DOHH2 (cell line): ENCODE measurements around the gene IGDCC3.

Experiments
- H3F3A ChIP-seq: fragments of 200-600 bp; sonication (generic), shearing (Covaris generic); 2 replicates; pipeline ENCODE4 v1.6.0; 2016; ENCODE audit warnings: antibody characterized with exemption, mild to moderate bottlenecking; ENCODE audit not compliant: control insufficient read depth, insufficient read depth
- H3K27ac ChIP-seq: fragments of 200-600 bp; sonication (generic); 2 replicates; pipeline ENCODE4 v1.5.1; 2014; ENCODE audit warnings: low read depth, mild to moderate bottlenecking, low read length, moderate library complexity
- H3K27me3 ChIP-seq: fragments of 200-600 bp; sonication (generic); 2 replicates; pipeline ENCODE4 v1.6.1; 2014; ENCODE audit warnings: mild to moderate bottlenecking, low read length, mixed read lengths; ENCODE audit not compliant: control insufficient read depth
- H3K36me3 ChIP-seq: fragments of 200-600 bp; sonication (generic); 2 replicates; pipeline ENCODE4 v1.6.1; 2014; ENCODE audit warnings: mild to moderate bottlenecking, low read length, moderate library complexity, mixed read lengths; ENCODE audit not compliant: control insufficient read depth
- H3K4me1 ChIP-seq: fragments of 200-600 bp; sonication (generic); 2 replicates; pipeline ENCODE4 v1.6.1; 2014; ENCODE audit warnings: mild to moderate bottlenecking, low read length, mixed read lengths; ENCODE audit not compliant: control insufficient read depth
- H3K4me2 ChIP-seq: fragments of 200-600 bp; sonication (generic); 2 replicates; pipeline ENCODE4 v1.6.0; 2014; ENCODE audit warnings: mild to moderate bottlenecking, low read length, moderate library complexity
- H3K4me3 ChIP-seq: fragments of 200-600 bp; sonication (generic); 2 replicates; pipeline ENCODE4 v1.5.1; 2014; ENCODE audit warnings: mild to moderate bottlenecking, low read length, mixed read lengths
- H3K79me2 ChIP-seq: fragments of 200-600 bp; sonication (generic); 2 replicates; pipeline ENCODE4 v1.6.1; 2014; ENCODE audit warnings: mild to moderate bottlenecking, low read length, mixed read lengths; ENCODE audit not compliant: control insufficient read depth
- H3K9me2 ChIP-seq: fragments of 200-600 bp; sonication (generic); replicated peaks from 2 replicates; pipeline ENCODE4 v1.6.1; 2014; ENCODE audit warnings: mild to moderate bottlenecking, low read length, mixed read lengths; ENCODE audit not compliant: control insufficient read depth
- H3K9me3 ChIP-seq: fragments of 200-600 bp; sonication (generic); 2 replicates; pipeline ENCODE4 v1.6.1; 2014; ENCODE audit warnings: antibody characterized with exemption, low read length, mixed read lengths; ENCODE audit not compliant: control insufficient read depth, insufficient read depth
- H4K20me1 ChIP-seq: fragments of 200-600 bp; sonication (generic); 2 replicates; pipeline ENCODE4 v1.6.0; 2014; ENCODE audit warnings: low read depth, mild to moderate bottlenecking, antibody characterized with exemption, low read length, moderate library complexity; ENCODE audit not compliant: control insufficient read depth, insufficient read depth
- CTCF ChIP-seq: fragments of 200-600 bp; sonication (generic); IDR thresholded peaks from one replicate; pipeline ENCODE4 v1.5.1; 2014; ENCODE audit warnings: antibody characterized with exemption, mild to moderate bottlenecking, low read depth, low read length; ENCODE audit not compliant: poor library complexity, severe bottlenecking
- EZH2phosphoT487 ChIP-seq: fragments of 200-600 bp; sonication (generic); IDR thresholded peaks from 2 replicates; pipeline ENCODE4 v1.6.1; 2017; ENCODE audit warnings: borderline replicate concordance, mild to moderate bottlenecking, antibody characterized with exemption, low read length, moderate library complexity, mixed read lengths

The IGDCC3 gene

GRCh38 chr15:65388306-65389080 lies 10.7 kb upstream of the IGDCC3 start:
- H3K9me3 ChIP-seq = no peaks in the 10 kb centered on the region
- H4K20me1 ChIP-seq = no peaks in the 10 kb centered on the region
- H3K4me3 ChIP-seq = no peak overlapping the region
- H3F3A ChIP-seq = no peaks in the 10 kb centered on the region
- no peak overlapping the region for H3K27ac ChIP-seq
- H3K9me2 ChIP-seq = no peaks in the 10 kb centered on the region
- H3K79me2 ChIP-seq = no peaks in the 10 kb centered on the region
- no peak for TF ChIP-seq CTCF
- TF ChIP-seq EZH2phosphoT487 = no peak
- peaks cover 11% of the 10 kb centered on the region for H3K4me1 ChIP-seq
- H3K27me3 ChIP-seq = peaks cover 54% of the 10 kb centered on the region
- H3K36me3 ChIP-seq = no peaks in the 10 kb centered on the region
- no peak overlapping the region for H3K4me2 ChIP-seq

GRCh38 chr15:65386886-65387285 lies 9.1 kb upstream of the IGDCC3 start:
- H3K4me1 ChIP-seq = peaks cover 11% of the 10 kb centered on the region
- H3K36me3 ChIP-seq = no peaks in the 10 kb centered on the region
- H3K27me3 ChIP-seq = peaks cover 59% of the 10 kb centered on the region
- no peaks in the 10 kb centered on the region for H3K9me2 ChIP-seq
- no peaks in the 10 kb centered on the region; the same call in 1 of the 2 replicates for H3F3A ChIP-seq
- no peak overlapping the region for H3K27ac ChIP-seq
- H3K4me3 ChIP-seq = no peak overlapping the region
- no peaks in the 10 kb centered on the region for H3K79me2 ChIP-seq
- TF ChIP-seq CTCF = no peak
- no peak for TF ChIP-seq EZH2phosphoT487
- H3K4me2 ChIP-seq = no peak overlapping the region
- no peaks in the 10 kb centered on the region for H3K9me3 ChIP-seq
- no peaks in the 10 kb centered on the region for H4K20me1 ChIP-seq

- H3K27ac ChIP-seq = no peak overlapping the region
- no peak overlapping the region for H3K4me2 ChIP-seq
- H3K79me2 ChIP-seq = no peaks in the 10 kb centered on the region
- no peaks in the 10 kb centered on the region; the same call in 1 of the 2 replicates for H3F3A ChIP-seq
- no peak for TF ChIP-seq CTCF
- no peak for TF ChIP-seq EZH2phosphoT487
- peaks cover 11% of the 10 kb centered on the region for H3K4me1 ChIP-seq
- H3K9me2 ChIP-seq = no peaks in the 10 kb centered on the region
- no peaks in the 10 kb centered on the region for H4K20me1 ChIP-seq
- H3K4me3 ChIP-seq = no peak overlapping the region
- no peaks in the 10 kb centered on the region for H3K36me3 ChIP-seq
- no peaks in the 10 kb centered on the region for H3K9me3 ChIP-seq
- H3K27me3 ChIP-seq = peaks cover 60% of the 10 kb centered on the region
Measured at GRCh38 chr15:65386376-65386775, 8.6 kb upstream of the IGDCC3 start.
